PFSK-1 (cell line): ENCODE measurements around the gene CACNA1D.

Experiments
- FOXP2 ChIP-seq: optimal IDR thresholded peaks from 2 replicates; pipeline ENCODE3; 2011; ENCODE audit warnings: borderline replicate concordance, control low read depth, inconsistent platforms; ENCODE audit not compliant: insufficient read depth; ENCODE audit errors: extremely low read length, extremely low read depth
- POLR2AphosphoS5 ChIP-seq: IDR thresholded peaks from 2 replicates; pipeline ENCODE4 v1.6.1; 2012; ENCODE audit warnings: low read depth, mild to moderate bottlenecking, control low read depth, low read length, moderate library complexity
- REST ChIP-seq, 2 experiments: IDR thresholded peaks; 2 replicates each; pipeline versions ENCODE4 v1.6.1 to v1.8.0; 2011 to 2012; ENCODE audit warnings: low read depth in 2 of 2, low read length in 2 of 2, control low read depth in 1 of 2, inconsistent platforms in 1 of 2, mild to moderate bottlenecking in 1 of 2, moderate library complexity in 1 of 2; ENCODE audit not compliant: insufficient read depth in 1 of 2
- SIN3A ChIP-seq: IDR thresholded peaks from 2 replicates; pipeline ENCODE4 v1.6.1; 2012; ENCODE audit warnings: mild to moderate bottlenecking, low read length, moderate library complexity, borderline replicate concordance; ENCODE audit not compliant: insufficient read depth
- TAF1 ChIP-seq: IDR thresholded peaks from 2 replicates; pipeline ENCODE4 v1.6.1; 2012; ENCODE audit warnings: low read length, control low read depth, borderline replicate concordance; ENCODE audit not compliant: insufficient read depth

The CACNA1D gene

GRCh38 chr3:53533472-53533871 lies 39.1 kb downstream of the CACNA1D start:
- TF ChIP-seq REST (IDR thresholded peaks at IDR 0.05; ENCODE audit: insufficient read depth in 1 of 2, low read depth in 2 of 2, low read length in 2 of 2) (no peak), FOXP2 (no peak), POLR2AphosphoS5 (no peak), SIN3A (no peak), TAF1 (no peak)

GRCh38 chr3:53534216-53534615 lies 39.8 kb downstream of the CACNA1D start:
- TF ChIP-seq POLR2AphosphoS5 (no peak), TAF1 (no peak), SIN3A (no peak), FOXP2 (no peak), REST (IDR thresholded peaks at IDR 0.05; ENCODE audit: insufficient read depth in 1 of 2, low read depth in 2 of 2, low read length in 2 of 2) (no peak)

GRCh38 chr3:53534676-53535400 lies 40.4 kb downstream of the CACNA1D start:
- TF ChIP-seq REST (IDR thresholded peaks at IDR 0.05; ENCODE audit: insufficient read depth in 1 of 2, low read depth in 2 of 2, low read length in 2 of 2) (no peak), POLR2AphosphoS5 (no peak), SIN3A (no peak), FOXP2 (no peak), TAF1 (no peak)

- no peak for TF ChIP-seq TAF1
- no peak for TF ChIP-seq REST (IDR thresholded peaks at IDR 0.05; ENCODE audit: insufficient read depth in 1 of 2, low read depth in 2 of 2, low read length in 2 of 2)
- TF ChIP-seq SIN3A, result no peak
- no peak for TF ChIP-seq FOXP2
- TF ChIP-seq POLR2AphosphoS5, result no peak
Measured at GRCh38 chr3:53536282-53536681, 41.9 kb downstream of the CACNA1D start.

GRCh38 chr3:53544357-53544756 lies 49.9 kb downstream of the CACNA1D start:
- TF ChIP-seq FOXP2 (no peak), POLR2AphosphoS5 (no peak)
